Activated T-cell treated with anti-CD3 and anti-CD28 coated beads for 24 hours (primary cell): ENCODE measurements around the gene EBF4.
"Not testable (repeated sequence)": the region's sequence is repeated elsewhere in the genome, so short reads cannot be mapped to it uniquely, and the experiment has no call there.

Experiments
- DNase-seq: peaks from one replicate; pipeline ENCODE4 v3.0.0-alpha.2; 2020; ENCODE audit warnings: low read depth

Gene EBF4

GRCh38 chr20:2796011-2796660 is 103.6 kb downstream of the EBF4 start:
- DNase-seq: no peak

- DNase-seq: no peak
Observed at GRCh38 chr20:2797136-2797983, 104.8 kb downstream of the EBF4 start.

- DNase-seq: no peak
Observed at GRCh38 chr20:2798095-2798805, 105.7 kb downstream of the EBF4 start.

- DNase-seq: no peak
Observed at GRCh38 chr20:2798814-2799213, 106.2 kb downstream of the EBF4 start.

GRCh38 chr20:2799271-2799670 is 106.7 kb downstream of the EBF4 start:
- DNase-seq: no peak

GRCh38 chr20:2799688-2800520 is 107.3 kb downstream of the EBF4 start:
- DNase-seq: no peak

- no peak for DNase-seq
Observed at GRCh38 chr20:2800521-2801285, 108.1 kb downstream of the EBF4 start, which contains the start of gene CPXM1. Gene CPXM1, minus strand, starts transcription at chr20:2800627. Its CDS starts 55 bp downstream, at chr20:2800572.

- DNase-seq: no peak
Observed at GRCh38 chr20:2801286-2801728, 108.7 kb downstream of the EBF4 start.

GRCh38 chr20:2804041-2804828 is 111.7 kb downstream of the EBF4 start:
- no peak for DNase-seq

- no peak for DNase-seq
Observed at GRCh38 chr20:2804852-2805688, 112.5 kb downstream of the EBF4 start.

- DNase-seq: no peak
Observed at GRCh38 chr20:2805689-2806350, 113.2 kb downstream of the EBF4 start.

GRCh38 chr20:2806351-2806701 is 113.7 kb downstream of the EBF4 start:
- DNase-seq: no peak

GRCh38 chr20:2807019-2807418 is 114.4 kb downstream of the EBF4 start:
- no peak for DNase-seq

GRCh38 chr20:2807929-2808328 is 115.3 kb downstream of the EBF4 start:
- not testable (repeated sequence) for DNase-seq

- DNase-seq: no peak
Observed at GRCh38 chr20:2809690-2810089, 117.1 kb downstream of the EBF4 start.
